Lung (tissue), 12 donors: ENCODE results near the gene NIN. TPM values are rescaled to one million over a fixed set of nuclear protein-coding genes. Genes with fewer than 3 reads are reported as not detected.

Experiments
- ATAC-seq: fragments of 200-7000 bp; cut with Tn5 transposase; one replicate; pipeline ENCODE4 v1.9.1; 2020; ENCODE audit warnings: moderate number of reproducible peaks; ENCODE audit not compliant: insufficient read depth, low FRiP score
- DNase-seq, 3 donors: peaks; one replicate each; pipeline ENCODE4 v3.0.0-alpha.2; 2013 to 2017
- H3K27ac ChIP-seq, 2 donors: one replicate each; pipeline ENCODE4 v1.5.1; 2013; ENCODE audit warnings: mild to moderate bottlenecking in 2 of 2, moderate library complexity in 2 of 2, control low read depth in 1 of 2, inconsistent platforms in 1 of 2, low read depth in 1 of 2, low read length in 1 of 2
- H3K27me3 ChIP-seq, 3 donors: one replicate each; pipeline ENCODE4 v1.5.1; 2013; ENCODE audit warnings: low read length in 2 of 3; ENCODE audit not compliant: control insufficient read depth in 3 of 3, insufficient read depth in 3 of 3
- H3K36me3 ChIP-seq, 4 donors: one replicate each; pipeline ENCODE4 v1.5.1; 2013; ENCODE audit warnings: low read length in 4 of 4, mild to moderate bottlenecking in 1 of 4, moderate library complexity in 1 of 4; ENCODE audit not compliant: control insufficient read depth in 4 of 4, insufficient read depth in 4 of 4
- H3K4me1 ChIP-seq, 5 donors: one replicate each; pipeline ENCODE4 v1.5.1; 2013; ENCODE audit warnings: low read length in 5 of 5, mild to moderate bottlenecking in 2 of 5, moderate library complexity in 1 of 5; ENCODE audit not compliant: control insufficient read depth in 5 of 5, insufficient read depth in 5 of 5
- H3K4me3 ChIP-seq: one replicate; pipeline ENCODE4 v1.5.1; 2013; ENCODE audit warnings: mild to moderate bottlenecking, control low read depth, moderate library complexity
- H3K9ac ChIP-seq, 2 donors: one replicate each; pipeline ENCODE4 v1.5.1; 2013; ENCODE audit warnings: low read length in 2 of 2, control low read depth in 1 of 2; ENCODE audit not compliant: insufficient read depth in 1 of 2
- H3K9me3 ChIP-seq, 4 donors: one replicate each; pipeline ENCODE4 v1.5.1; 2013; ENCODE audit warnings: low read length in 3 of 4, mild to moderate bottlenecking in 1 of 4, moderate library complexity in 1 of 4; ENCODE audit not compliant: control insufficient read depth in 4 of 4, insufficient read depth in 3 of 4
- WGBS, 2 donors: extraction: QIAGEN DNeasy Blood & Tissue Kit; methylation state at CpG; one replicate each; pipeline ENCODE4 v1.1.7; 2013; 5-methylcytosine and 5-hydroxymethylcytosine counted together
- polyA plus RNA-seq, 2 donors: library from polyadenylated mRNA; stranded (reverse); fragments of 200-250 nt; gene quantifications; one replicate each; pipeline ENCODE4 v1.2.1, GENCODE V29; 2013
- total RNA-seq, 2 donors: library from RNA; depleted of rRNA in 1 of 2; stranded (reverse); fragments of >200 nt in 1 of 2; gene quantifications; one replicate each; pipeline ENCODE4 v1.2.1, GENCODE V29; 2014 to 2021
- TF ChIP-seq, protein P1 (sequence below): IDR thresholded peaks from 2 replicates; pipeline ENCODE4 v1.5.1; 2012; ENCODE audit warnings: mild to moderate bottlenecking; ENCODE audit errors: control extremely low read depth, extremely low read depth
- donor health status: control.
- donor health status: control.
- donor health status: Bipolar disorder and iron deficiency.
- donor health status: healthy.
- donor health status: DM: yes; HTN: yes; CAD: no.

The NIN gene
- total and polyA plus RNA-seq, 4 donors, result 5.2 to 38.6 (median 24.2) TPM

DNA sequence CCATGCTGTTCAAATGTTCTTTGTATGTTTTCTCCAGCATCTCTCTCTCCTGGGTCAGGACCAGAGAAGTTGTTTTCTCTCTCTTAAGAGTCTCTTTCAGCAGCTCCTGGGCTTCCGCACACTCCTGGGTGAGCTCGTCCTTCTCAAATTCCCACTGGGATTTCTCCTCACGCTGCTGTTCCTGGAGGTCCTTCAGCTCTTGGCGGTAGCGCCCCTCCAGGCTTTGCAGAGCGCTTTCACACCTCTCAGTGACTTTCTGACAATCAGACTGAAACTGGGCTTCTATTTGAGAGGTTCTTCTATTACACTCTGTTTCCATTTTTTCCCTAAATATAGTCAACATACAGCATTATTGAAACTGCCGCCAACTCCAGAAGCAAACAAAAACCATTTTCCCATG lies 72.7 kb downstream of the NIN start:
- DNase-seq (peak in 1 of 3 donors; percentile 17), ATAC-seq (no peak)
- H3K4me3 ChIP-seq, result no peak overlapping the region
- peaks cover 24 to 39% (median 36%) of the 10 kb centered on the region in 4 donors for H3K36me3 ChIP-seq
- TF ChIP-seq, protein P1, sequence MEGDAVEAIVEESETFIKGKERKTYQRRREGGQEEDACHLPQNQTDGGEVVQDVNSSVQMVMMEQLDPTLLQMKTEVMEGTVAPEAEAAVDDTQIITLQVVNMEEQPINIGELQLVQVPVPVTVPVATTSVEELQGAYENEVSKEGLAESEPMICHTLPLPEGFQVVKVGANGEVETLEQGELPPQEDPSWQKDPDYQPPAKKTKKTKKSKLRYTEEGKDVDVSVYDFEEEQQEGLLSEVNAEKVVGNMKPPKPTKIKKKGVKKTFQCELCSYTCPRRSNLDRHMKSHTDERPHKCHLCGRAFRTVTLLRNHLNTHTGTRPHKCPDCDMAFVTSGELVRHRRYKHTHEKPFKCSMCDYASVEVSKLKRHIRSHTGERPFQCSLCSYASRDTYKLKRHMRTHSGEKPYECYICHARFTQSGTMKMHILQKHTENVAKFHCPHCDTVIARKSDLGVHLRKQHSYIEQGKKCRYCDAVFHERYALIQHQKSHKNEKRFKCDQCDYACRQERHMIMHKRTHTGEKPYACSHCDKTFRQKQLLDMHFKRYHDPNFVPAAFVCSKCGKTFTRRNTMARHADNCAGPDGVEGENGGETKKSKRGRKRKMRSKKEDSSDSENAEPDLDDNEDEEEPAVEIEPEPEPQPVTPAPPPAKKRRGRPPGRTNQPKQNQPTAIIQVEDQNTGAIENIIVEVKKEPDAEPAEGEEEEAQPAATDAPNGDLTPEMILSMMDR, result no peak
- H3K9ac ChIP-seq, result no peak overlapping the region
- peaks cover 0 to 2% (median 0%) of the 10 kb centered on the region in 4 donors for H3K9me3 ChIP-seq
- WGBS, 2 donors, result 89 to 96% methylated on average over 7 of the region's 7 CpGs
- no peaks in the 10 kb centered on the region for H3K27me3 ChIP-seq
- H3K4me1 ChIP-seq, result no peaks in the 10 kb centered on the region
- no peak overlapping the region for H3K27ac ChIP-seq

DNA sequence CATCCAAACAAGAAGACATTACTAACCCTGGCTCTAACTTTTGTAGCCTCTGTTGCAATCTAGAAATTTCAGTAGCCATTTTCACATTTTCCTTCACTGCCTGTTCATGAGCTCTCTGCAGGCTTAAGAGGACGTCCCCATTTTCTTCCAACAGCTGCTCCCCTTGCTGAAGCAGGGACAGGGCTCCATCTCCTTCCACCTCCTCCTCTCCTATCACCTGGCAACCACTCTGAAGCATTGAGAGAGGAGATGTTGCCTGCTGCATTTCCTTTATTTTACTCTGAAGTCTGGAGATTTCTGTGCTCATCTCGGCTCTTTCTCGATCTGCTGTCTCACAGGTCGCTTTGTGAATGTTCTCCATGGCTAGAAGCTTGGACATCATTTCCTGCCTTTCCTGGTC lies 73.3 kb downstream of the NIN start:
- no peak overlapping the region for H3K27ac ChIP-seq
- no peaks in the 10 kb centered on the region for H3K4me1 ChIP-seq
- H3K27me3 ChIP-seq, result no peaks in the 10 kb centered on the region
- DNase-seq, result no peak
- no peak for ATAC-seq
- no peak overlapping the region for H3K9ac ChIP-seq
- H3K4me3 ChIP-seq, result no peak overlapping the region
- TF ChIP-seq, protein P1, result no peak
- peaks cover 0 to 2% (median 0%) of the 10 kb centered on the region in 4 donors for H3K9me3 ChIP-seq
- WGBS, 2 donors, result 93 to 95% methylated on average over 4 of the region's 4 CpGs
- H3K36me3 ChIP-seq, result peaks cover 27 to 36% (median 32%) of the 10 kb centered on the region in 4 donors

DNA sequence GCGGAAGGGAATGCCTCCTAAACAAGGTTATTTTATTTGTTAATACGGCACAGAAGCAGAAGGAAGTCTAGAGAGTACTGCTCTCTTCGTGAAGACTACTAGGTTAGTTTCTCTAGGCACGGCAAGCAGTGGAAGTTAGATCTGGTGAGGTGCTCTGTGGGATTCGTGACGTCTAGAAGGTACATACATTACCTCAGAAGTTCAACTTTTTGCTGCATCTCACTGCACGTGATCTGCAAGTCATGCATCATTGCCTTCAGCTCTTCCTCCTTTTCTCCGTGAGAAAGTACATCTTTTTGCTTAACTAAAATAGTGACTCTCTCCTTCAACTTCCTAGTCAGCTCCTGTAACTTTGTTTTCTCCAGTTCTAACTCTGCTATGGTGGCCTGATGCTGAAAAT lies 74.7 kb downstream of the NIN start:
- DNase-seq (no peak), ATAC-seq (no peak)
- no peak overlapping the region for H3K4me3 ChIP-seq
- H3K27me3 ChIP-seq, result no peaks in the 10 kb centered on the region
- H3K36me3 ChIP-seq, result peaks cover 22 to 31% (median 25%) of the 10 kb centered on the region in 4 donors
- no peaks in the 10 kb centered on the region for H3K4me1 ChIP-seq
- peaks cover 0 to 2% (median 0%) of the 10 kb centered on the region in 4 donors for H3K9me3 ChIP-seq
- no peak overlapping the region for H3K9ac ChIP-seq
- TF ChIP-seq, protein P1, result no peak
- WGBS, 2 donors, result 60 to 90% methylated on average over 8 of the region's 8 CpGs
- H3K27ac ChIP-seq, result no peak overlapping the region

DNA sequence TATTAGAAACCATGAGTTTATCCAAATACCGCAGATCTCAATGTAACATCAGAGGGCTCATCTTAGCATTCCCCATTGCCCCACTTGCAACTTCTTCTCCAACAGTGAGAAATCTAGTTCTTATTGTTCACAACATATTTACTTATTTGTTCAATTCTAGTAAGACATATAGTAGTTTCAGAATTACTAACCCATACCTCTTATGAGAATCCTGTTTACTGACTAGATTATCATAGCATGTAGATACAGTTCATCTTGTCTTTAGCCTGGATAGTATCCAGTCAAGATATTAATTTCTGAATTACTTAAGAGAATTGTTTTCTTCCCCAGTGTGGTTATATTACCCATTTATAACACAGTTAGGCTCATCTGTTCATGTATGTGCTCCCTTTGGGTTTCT lies 80.6 kb downstream of the NIN start:
- WGBS, 2 donors, result 94 to 95% methylated on average over 1 of the region's 1 CpG

More for the DNA sequence above, 80.6 kb downstream of the NIN start:
- Histone ChIP-seq H3K27ac (no peak overlapping the region), H3K4me1 (no peaks in the 10 kb centered on the region), H3K27me3 (no peaks in the 10 kb centered on the region), H3K36me3 (peaks cover 7 to 34% (median 25%) of the 10 kb centered on the region in 4 donors), H3K9ac (no peak overlapping the region), H3K9me3 (no peaks in the 10 kb centered on the region), H3K4me3 (no peak overlapping the region)
- ATAC-seq, result no peak
- TF ChIP-seq, protein P1, result no peak
- DNase-seq, result no peak
